Gastroesophageal sphincter (tissue), 3 donors: ENCODE data around the gene SPACA9.

Experiments used
- CTCF ChIP-seq, 4 experiments: fragments of 200-600 bp in 2 of 4; fragments of 450-650 bp in 2 of 4; sonication (generic) in 1 of 4; IDR thresholded peaks; one replicate each; pipeline ENCODE4 v1.5.1; 2017 to 2019; ENCODE audit warnings: antibody characterized with exemption in 4 of 4, mild to moderate bottlenecking in 2 of 4, moderate library complexity in 2 of 4
- EP300 ChIP-seq: sonication (generic); formaldehyde crosslinking; IDR thresholded peaks from one replicate; pipeline ENCODE4 v1.6.1; 2017; ENCODE audit warnings: antibody characterized with exemption, mild to moderate bottlenecking
- POLR2AphosphoS5 ChIP-seq: sonication (generic); formaldehyde crosslinking; IDR thresholded peaks from one replicate; pipeline ENCODE4 v1.6.1; 2017; ENCODE audit warnings: antibody characterized with exemption

- TF ChIP-seq POLR2AphosphoS5 (no peak), CTCF (IDR thresholded peaks at IDR 0.05) (no peak), EP300 (no peak)
Measured at GRCh38 chr9:132862533-132862932, 16.2 kb upstream of the SPACA9 start.
